Measurements from ENCODE around the gene TMCO1. TPM values are rescaled to one million over a fixed set of nuclear protein-coding genes. Genes with fewer than 3 reads are reported as not detected.
"Not testable (repeated sequence)": the region's sequence is repeated elsewhere in the genome, so short reads cannot be mapped to it uniquely, and the experiment has no call there.

TMCO1 gene
- total and polyA plus RNA-seq, 12 donors = 22.6 to 75.2 (median 48.4) TPM

DNA sequence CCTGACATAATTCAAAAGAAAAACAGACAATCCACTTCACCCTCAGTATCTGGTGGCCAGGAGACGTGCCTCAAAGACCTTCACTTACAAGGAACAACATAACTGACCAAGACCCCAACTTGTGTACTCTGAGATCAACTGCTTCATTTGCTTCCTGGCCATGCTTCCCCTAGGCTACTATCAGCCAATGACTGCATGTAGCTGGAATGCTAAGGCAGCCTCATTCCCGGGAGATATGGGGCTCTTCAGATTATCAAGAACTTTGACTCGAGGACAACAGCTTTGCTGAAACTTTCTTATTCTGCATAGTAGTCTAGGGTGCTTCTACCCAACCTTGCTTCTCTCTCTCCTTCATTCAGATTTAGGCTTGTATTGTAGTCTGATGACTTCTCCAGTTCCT, 47.1 kb upstream of the TMCO1 start:
- H3K36me3 ChIP-seq = no peaks in the 10 kb centered on the region
- peak in 7 of 8 donors; percentile 51 to 92 (median 68) for ATAC-seq
- peaks cover 0 to 3% (median 0%) of the 10 kb centered on the region in 9 donors for H3K4me1 ChIP-seq
- no peak overlapping the region for H3K4me3 ChIP-seq
- peaks cover 0 to 12% (median 0%) of the 10 kb centered on the region in 11 donors for H3K9me3 ChIP-seq
- no peaks in the 10 kb centered on the region for H3K27me3 ChIP-seq
- intact Hi-C loops (cut with DNase I) = no loop called here
- TF ChIP-seq, protein P1, sequence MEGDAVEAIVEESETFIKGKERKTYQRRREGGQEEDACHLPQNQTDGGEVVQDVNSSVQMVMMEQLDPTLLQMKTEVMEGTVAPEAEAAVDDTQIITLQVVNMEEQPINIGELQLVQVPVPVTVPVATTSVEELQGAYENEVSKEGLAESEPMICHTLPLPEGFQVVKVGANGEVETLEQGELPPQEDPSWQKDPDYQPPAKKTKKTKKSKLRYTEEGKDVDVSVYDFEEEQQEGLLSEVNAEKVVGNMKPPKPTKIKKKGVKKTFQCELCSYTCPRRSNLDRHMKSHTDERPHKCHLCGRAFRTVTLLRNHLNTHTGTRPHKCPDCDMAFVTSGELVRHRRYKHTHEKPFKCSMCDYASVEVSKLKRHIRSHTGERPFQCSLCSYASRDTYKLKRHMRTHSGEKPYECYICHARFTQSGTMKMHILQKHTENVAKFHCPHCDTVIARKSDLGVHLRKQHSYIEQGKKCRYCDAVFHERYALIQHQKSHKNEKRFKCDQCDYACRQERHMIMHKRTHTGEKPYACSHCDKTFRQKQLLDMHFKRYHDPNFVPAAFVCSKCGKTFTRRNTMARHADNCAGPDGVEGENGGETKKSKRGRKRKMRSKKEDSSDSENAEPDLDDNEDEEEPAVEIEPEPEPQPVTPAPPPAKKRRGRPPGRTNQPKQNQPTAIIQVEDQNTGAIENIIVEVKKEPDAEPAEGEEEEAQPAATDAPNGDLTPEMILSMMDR (IDR thresholded peaks at IDR 0.05) = no peak
- peak in 1 of 2 donors; percentile 11 for DNase-seq
- WGBS, 2 donors = 11 to 12% methylated on average over 3 of the region's 3 CpGs
- peak overlapping the region in 3 of 10 donors; percentile 16 to 46 (median 22) for H3K27ac ChIP-seq

DNA sequence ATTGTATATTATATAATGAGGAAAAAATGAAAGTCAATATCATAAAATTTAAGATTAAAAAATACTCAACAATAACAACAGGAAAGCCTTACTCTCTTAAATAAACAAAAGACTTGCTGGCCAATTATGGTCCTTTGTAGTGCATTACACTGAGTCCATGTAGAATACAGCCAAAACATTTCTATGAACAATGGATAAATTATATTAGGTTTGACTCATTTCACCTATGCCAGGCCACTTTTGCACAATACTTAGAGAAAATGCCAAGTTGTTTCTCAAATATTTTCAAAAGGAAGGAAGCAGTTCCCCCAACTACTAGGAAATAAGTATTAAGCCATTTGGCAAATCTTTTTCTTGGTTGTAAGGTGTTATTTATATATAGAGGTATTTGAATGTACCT, 38.9 kb upstream of the TMCO1 start:
- H3K4me3 ChIP-seq = no peak overlapping the region
- ATAC-seq (no peak), DNase-seq (no peak)
- H3K4me1 ChIP-seq = no peaks in the 10 kb centered on the region
- H3K27ac ChIP-seq = no peak overlapping the region
- intact Hi-C loops (cut with DNase I) = no loop called here
- H3K27me3 ChIP-seq = no peaks in the 10 kb centered on the region
- TF ChIP-seq, protein P1 (IDR thresholded peaks at IDR 0.05) = no peak
- no peaks in the 10 kb centered on the region for H3K9me3 ChIP-seq
- H3K36me3 ChIP-seq = no peaks in the 10 kb centered on the region

- WGBS, 2 donors = 69 to 74% methylated on average over 1 of the region's 1 CpG
- H3K4me3 ChIP-seq; H3K27ac ChIP-seq; H3K27me3 ChIP-seq; H3K9me3 ChIP-seq; DNase-seq; H3K36me3 ChIP-seq; intact Hi-C loops (cut with DNase I); H3K4me1 ChIP-seq; ATAC-seq: not testable (repeated sequence)
These were observed 35.8 kb upstream of the TMCO1 start for GRCh38 chr1:165804513-165804912.

- peaks cover 0 to 7% (median 0%) of the 10 kb centered on the region in 7 donors for H3K27me3 ChIP-seq
- intact Hi-C loops (cut with DNase I) = no loop called here
- no peak overlapping the region for H3K27ac ChIP-seq
- H3K4me3 ChIP-seq = no peak overlapping the region
- TF ChIP-seq, protein P1 (IDR thresholded peaks at IDR 0.05) = no peak
- ATAC-seq (no peak), DNase-seq (no peak)
- H3K4me1 ChIP-seq = no peaks in the 10 kb centered on the region
- peaks cover 0 to 12% (median 0%) of the 10 kb centered on the region in 11 donors for H3K9me3 ChIP-seq
- H3K36me3 ChIP-seq = no peaks in the 10 kb centered on the region
These were observed 30.7 kb upstream of the TMCO1 start for GRCh38 chr1:165799387-165799786.

GRCh38 chr1:165795894-165796293, 27.2 kb upstream of the TMCO1 start:
- TF ChIP-seq, protein P1 (IDR thresholded peaks at IDR 0.05) = no peak
- peaks cover 0 to 7% (median 0%) of the 10 kb centered on the region in 7 donors for H3K27me3 ChIP-seq
- ATAC-seq = no peak
- H3K4me3 ChIP-seq = no peak overlapping the region
- intact Hi-C loops (cut with DNase I) = no loop called here
- no peaks in the 10 kb centered on the region for H3K4me1 ChIP-seq
- no peaks in the 10 kb centered on the region for H3K36me3 ChIP-seq
- no peak for DNase-seq
- no peak overlapping the region for H3K27ac ChIP-seq
- H3K9me3 ChIP-seq = peaks cover 0 to 12% (median 0%) of the 10 kb centered on the region in 11 donors
- whole genome bisulfite sequencing, 2 donors = 75 to 78% methylated on average over 2 of the region's 2 CpGs

Measured in heart right ventricle (tissue), 16 donors.